HG02884 (cell line): ENCODE results near the gene IGFBP5.

ENCODE experiments used
- ATAC-seq: cut with Tn5 transposase; IDR thresholded peaks from one replicate; pipeline ENCODE4 v1.9.1; 2021; ENCODE audit warnings: mild to moderate bottlenecking, moderate library complexity; ENCODE audit not compliant: unreplicated experiment

IGFBP5 gene

GRCh38 chr2:216714376-216714775, 19.0 kb upstream of the IGFBP5 start:
- ATAC-seq, result no peak

GRCh38 chr2:216713691-216714336, 18.5 kb upstream of the IGFBP5 start:
- no peak for ATAC-seq

GRCh38 chr2:216711348-216711747, 16.0 kb upstream of the IGFBP5 start:
- ATAC-seq, result no peak

GRCh38 chr2:216710551-216711301, 15.4 kb upstream of the IGFBP5 start:
- ATAC-seq, result no peak

GRCh38 chr2:216702756-216703155, 7.4 kb upstream of the IGFBP5 start:
- no peak for ATAC-seq

- no peak for ATAC-seq
Measured at GRCh38 chr2:216701544-216701943, 6.2 kb upstream of the IGFBP5 start.

- no peak for ATAC-seq
Measured at GRCh38 chr2:216700781-216701180, 5.4 kb upstream of the IGFBP5 start.

GRCh38 chr2:216700088-216700567, 4.8 kb upstream of the IGFBP5 start:
- ATAC-seq, result no peak

GRCh38 chr2:216698895-216699294, 3.5 kb upstream of the IGFBP5 start:
- ATAC-seq, result no peak

GRCh38 chr2:216698293-216698692, 2.9 kb upstream of the IGFBP5 start:
- ATAC-seq, result no peak

- no peak for ATAC-seq
Measured at GRCh38 chr2:216696751-216697560, 1.6 kb upstream of the IGFBP5 start.

GRCh38 chr2:216696321-216696720, 972 bp upstream of the IGFBP5 start:
- no peak for ATAC-seq

- ATAC-seq, result no peak
Measured at GRCh38 chr2:216694826-216695217, 527 bp downstream of the IGFBP5 start.

GRCh38 chr2:216694082-216694825, 1.1 kb downstream of the IGFBP5 start:
- ATAC-seq, result no peak

- ATAC-seq, result no peak
Measured at GRCh38 chr2:216693414-216694080, 1.8 kb downstream of the IGFBP5 start.

GRCh38 chr2:216692636-216693413, 2.5 kb downstream of the IGFBP5 start:
- no peak for ATAC-seq

- no peak for ATAC-seq
Measured at GRCh38 chr2:216690853-216691741, 4.3 kb downstream of the IGFBP5 start.

- ATAC-seq, result no peak
Measured at GRCh38 chr2:216690456-216690852, 4.9 kb downstream of the IGFBP5 start.

GRCh38 chr2:216689397-216689796, 6.0 kb downstream of the IGFBP5 start:
- no peak for ATAC-seq
